Omental fat pad (tissue), 4 donors: ENCODE results near the gene CHCHD3. TPM values are rescaled to one million over a fixed set of nuclear protein-coding genes. Genes with fewer than 3 reads are reported as not detected.

Source experiments
- ATAC-seq: fragments of 150-250 bp; one replicate; pipeline ENCODE4 v1.9.1; 2016; ENCODE audit warnings: mild to moderate bottlenecking, moderate library complexity; ENCODE audit not compliant: low FRiP score
- DNase-seq: peaks from one replicate; pipeline ENCODE4 v3.0.0-alpha.2; 2019; ENCODE audit warnings: low spot score
- total RNA-seq, 4 donors: library from RNA; depleted of rRNA; stranded (reverse); fragments of >200 nt; gene quantifications; one replicate each; pipeline ENCODE4 v1.1.0, GENCODE V29; 2016
- TF ChIP-seq, protein P1 (sequence below), 3 donors: fragments of 450-650 bp; IDR thresholded peaks; one replicate each; pipeline ENCODE4 v1.5.1; 2016 to 2017; ENCODE audit warnings: antibody characterized with exemption in 3 of 3, mild to moderate bottlenecking in 3 of 3, moderate library complexity in 2 of 3

CHCHD3 gene
- total RNA-seq = 10 to 100 TPM; 53.0 to 63.1 (median 56.5) TPM

DNA sequence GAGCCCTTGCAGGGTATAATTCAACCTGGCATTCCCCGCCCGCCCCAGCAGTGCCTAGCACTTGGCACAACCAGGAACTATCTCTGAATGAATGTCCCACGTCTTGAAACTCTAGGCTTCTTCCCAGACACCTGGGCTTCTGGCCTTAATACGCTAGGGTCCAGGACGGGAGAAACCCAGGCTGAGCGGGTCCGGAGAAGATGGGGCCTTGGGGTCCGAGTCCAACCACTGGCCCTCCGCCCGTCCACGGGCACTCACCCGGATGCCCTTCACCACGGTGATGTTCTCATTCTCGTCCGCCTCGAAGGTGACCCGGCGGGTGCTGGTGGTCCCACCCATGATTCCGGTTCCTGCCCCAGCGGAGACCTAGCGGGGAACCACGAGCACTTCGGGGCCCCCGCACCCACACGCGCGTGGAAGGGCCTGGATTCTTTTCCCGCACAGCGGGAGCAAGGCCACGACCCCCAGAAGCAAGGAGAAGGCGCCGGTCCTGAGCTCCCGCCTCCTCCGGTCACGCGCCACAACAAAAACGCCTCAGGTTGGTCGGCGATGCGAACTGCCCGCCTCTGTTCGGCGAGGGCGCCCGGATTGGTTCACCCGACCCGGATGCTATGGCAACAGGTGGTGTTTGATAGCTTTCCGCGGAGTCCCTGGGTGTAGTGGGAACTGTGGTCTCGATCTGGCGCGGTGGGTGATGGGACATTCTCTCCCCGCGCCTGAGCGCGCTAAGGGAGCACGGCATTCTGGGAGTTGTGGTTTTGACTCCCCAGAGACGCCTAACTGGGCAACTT, at the start of gene CHCHD3:
CHCHD3 (minus strand) TSS at position 492 of the 791 bp plus-strand sequence; CDS start at position 339, 153 bp downstream.
- peak; percentile 82 for DNase-seq
- TF ChIP-seq, protein P1, sequence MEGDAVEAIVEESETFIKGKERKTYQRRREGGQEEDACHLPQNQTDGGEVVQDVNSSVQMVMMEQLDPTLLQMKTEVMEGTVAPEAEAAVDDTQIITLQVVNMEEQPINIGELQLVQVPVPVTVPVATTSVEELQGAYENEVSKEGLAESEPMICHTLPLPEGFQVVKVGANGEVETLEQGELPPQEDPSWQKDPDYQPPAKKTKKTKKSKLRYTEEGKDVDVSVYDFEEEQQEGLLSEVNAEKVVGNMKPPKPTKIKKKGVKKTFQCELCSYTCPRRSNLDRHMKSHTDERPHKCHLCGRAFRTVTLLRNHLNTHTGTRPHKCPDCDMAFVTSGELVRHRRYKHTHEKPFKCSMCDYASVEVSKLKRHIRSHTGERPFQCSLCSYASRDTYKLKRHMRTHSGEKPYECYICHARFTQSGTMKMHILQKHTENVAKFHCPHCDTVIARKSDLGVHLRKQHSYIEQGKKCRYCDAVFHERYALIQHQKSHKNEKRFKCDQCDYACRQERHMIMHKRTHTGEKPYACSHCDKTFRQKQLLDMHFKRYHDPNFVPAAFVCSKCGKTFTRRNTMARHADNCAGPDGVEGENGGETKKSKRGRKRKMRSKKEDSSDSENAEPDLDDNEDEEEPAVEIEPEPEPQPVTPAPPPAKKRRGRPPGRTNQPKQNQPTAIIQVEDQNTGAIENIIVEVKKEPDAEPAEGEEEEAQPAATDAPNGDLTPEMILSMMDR (IDR thresholded peaks at IDR 0.05) = no peak
- peak; percentile 100 for ATAC-seq

DNA sequence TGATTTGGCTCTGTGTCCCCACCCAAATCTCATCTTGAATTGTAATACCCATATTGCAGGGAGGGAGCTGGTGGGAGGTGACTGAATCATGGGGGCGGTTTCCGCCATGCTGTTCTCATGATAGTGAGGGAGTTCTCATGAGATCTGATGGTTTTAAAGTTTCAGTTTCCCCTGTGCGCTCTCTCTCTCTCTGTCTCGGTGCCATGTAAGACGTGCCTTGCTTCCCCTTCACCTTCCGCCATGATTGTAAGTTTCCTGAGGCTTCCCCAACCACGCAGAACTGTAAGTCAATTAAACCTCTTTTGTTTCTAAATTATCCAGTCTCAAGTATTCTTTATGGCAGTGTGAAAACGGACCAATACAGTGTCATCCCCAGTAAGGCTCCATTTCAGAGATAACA, 48.3 kb upstream of the CHCHD3 start:
- DNase-seq (no peak), ATAC-seq (no peak)
- TF ChIP-seq, protein P1 (IDR thresholded peaks at IDR 0.05) = no peak

DNA sequence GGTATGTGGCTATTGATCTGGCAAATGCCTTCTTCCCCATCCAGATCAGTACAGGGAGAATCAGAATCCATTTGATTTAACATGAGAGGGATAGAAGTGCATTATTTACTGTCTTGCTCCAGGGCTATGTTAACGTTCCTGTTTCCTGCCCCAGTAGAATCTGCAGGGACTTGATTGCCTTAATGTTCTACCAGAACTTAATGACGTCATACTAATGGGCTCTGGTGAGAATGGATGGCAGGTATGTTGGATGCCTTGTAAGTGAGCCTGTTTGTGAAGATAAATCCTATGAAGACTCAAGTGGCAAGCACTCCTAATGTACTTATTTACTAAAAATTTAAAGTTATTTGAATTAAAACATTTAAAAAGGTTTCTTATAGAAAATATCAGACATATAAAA, 44.5 kb upstream of the CHCHD3 start:
- no peak for ATAC-seq
- DNase-seq = no peak
- TF ChIP-seq, protein P1 (IDR thresholded peaks at IDR 0.05) = no peak

DNA sequence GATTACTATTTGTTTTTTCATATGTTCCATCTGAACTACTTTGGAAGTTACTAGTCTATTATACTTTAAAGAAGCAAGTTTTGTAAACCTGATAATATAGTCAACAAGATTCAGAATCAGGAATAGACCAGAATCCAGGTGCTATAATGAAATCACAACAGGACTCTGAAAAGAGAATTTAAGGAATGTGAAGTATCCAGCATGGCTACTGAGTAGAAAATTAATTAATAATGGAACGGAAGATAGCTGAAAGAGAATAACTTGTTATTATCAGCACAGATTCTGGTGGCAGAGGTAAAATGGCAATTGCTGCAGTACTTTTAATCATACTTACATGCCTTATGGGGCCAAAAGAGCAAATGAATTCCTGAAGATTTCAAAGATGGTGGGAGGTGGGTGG, 43.1 kb upstream of the CHCHD3 start:
- ATAC-seq (no peak), DNase-seq (no peak)

DNA sequence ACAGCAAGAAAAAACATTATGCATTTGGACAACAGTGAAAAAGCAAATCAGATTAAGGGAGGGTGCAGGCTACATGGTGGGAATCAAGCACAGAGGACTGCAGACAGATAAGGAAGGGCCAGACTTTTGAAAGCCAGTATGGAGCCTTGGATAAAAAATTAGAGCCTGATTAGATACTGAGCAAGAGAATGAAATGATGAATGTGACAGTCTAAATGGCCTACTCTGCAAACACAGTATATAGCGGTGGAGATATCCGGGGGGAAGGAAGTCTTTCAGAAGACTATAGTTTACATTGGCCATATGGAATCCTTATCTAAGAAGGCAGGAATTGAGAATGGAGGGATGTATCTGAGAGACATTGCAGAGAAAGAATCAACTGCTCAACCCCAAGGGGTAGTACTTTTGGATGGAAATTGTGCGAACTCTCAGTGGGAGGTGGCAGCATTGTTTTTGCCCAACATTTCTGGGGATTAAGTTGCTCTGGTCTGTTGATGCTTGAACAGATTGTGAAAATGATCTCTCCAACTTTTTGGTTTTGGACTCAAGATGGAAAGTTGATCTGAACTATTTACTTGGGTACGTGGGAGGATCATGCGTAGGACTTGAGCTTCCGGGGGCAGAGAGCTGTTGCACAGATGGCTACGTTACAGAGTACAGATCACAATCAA, 39.4 kb upstream of the CHCHD3 start:
- ATAC-seq (no peak), DNase-seq (no peak)
- TF ChIP-seq, protein P1 (IDR thresholded peaks at IDR 0.05) = no peak

More for the DNA sequence above, 43.1 kb upstream of the CHCHD3 start:
- TF ChIP-seq, protein P1 (IDR thresholded peaks at IDR 0.05) = no peak

DNA sequence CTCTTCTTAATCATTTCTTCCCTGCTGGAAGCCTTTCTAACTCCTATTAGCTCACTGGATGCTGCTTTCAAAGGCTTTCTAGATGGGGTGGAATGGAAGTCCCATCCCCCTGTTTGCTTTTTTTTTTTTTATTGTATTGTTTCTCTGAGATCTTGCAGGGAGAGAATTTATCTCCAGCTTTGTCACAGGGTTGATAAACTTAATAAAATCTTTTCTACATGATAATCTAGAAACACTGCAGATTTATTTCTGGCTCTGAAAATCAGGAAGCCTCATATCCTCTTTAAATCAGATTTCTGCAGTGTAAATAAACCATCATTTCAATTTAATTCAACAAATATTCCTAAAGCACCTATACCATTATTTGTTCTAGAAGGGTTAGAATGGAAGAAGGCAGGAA, 37.2 kb upstream of the CHCHD3 start:
- ATAC-seq = no peak
- TF ChIP-seq, protein P1 (IDR thresholded peaks at IDR 0.05) = no peak
- DNase-seq = no peak
